ENCODE measurements around the gene DPY19L2.
"Not testable (repeated sequence)": the region's sequence is repeated elsewhere in the genome, so short reads cannot be mapped to it uniquely, and the experiment has no call there.

Gene DPY19L2

GRCh38 chr12:63529641-63530040 lies 138.7 kb downstream of the DPY19L2 start:
- not testable (repeated sequence) for DNase-seq (ENCODE audit: low read depth)

- DNase-seq (ENCODE audit: low read depth): no peak
These were observed 142.5 kb downstream of the DPY19L2 start for GRCh38 chr12:63525831-63526230.

- no peak for DNase-seq (ENCODE audit: low read depth)
These were observed 146.6 kb downstream of the DPY19L2 start for GRCh38 chr12:63521706-63522105.
